COR-L47 (cell line): Measurements from ENCODE around the gene PPP1R15B.

Experiments used
- DNase-seq: peaks from one replicate; lab custom pipeline; 2025; lab: John Stamatoyannopoulos, UW

Gene PPP1R15B

GRCh38 chr1:204411451-204412204 lies at the start of gene PPP1R15B:
Gene PPP1R15B, minus strand, starts transcription at chr1:204411817. Its CDS starts 406 bp downstream, at chr1:204411411.
- DNase-seq, result peak; percentile 99

- no peak for DNase-seq
Observed at GRCh38 chr1:204460346-204460745, 48.7 kb upstream of the PPP1R15B start.

GRCh38 chr1:204459706-204460105 lies 48.1 kb upstream of the PPP1R15B start:
- DNase-seq, result no peak

GRCh38 chr1:204457666-204458065 lies 46.0 kb upstream of the PPP1R15B start:
- no peak for DNase-seq

GRCh38 chr1:204456826-204457442 lies 45.3 kb upstream of the PPP1R15B start:
- no peak for DNase-seq

GRCh38 chr1:204455831-204456145 lies 44.2 kb upstream of the PPP1R15B start:
- no peak for DNase-seq

GRCh38 chr1:204455063-204455830 lies 43.6 kb upstream of the PPP1R15B start:
- no peak for DNase-seq

GRCh38 chr1:204454476-204454875 lies 42.9 kb upstream of the PPP1R15B start:
- no peak for DNase-seq

GRCh38 chr1:204453141-204453772 lies 41.6 kb upstream of the PPP1R15B start:
- peak; percentile 65 for DNase-seq

GRCh38 chr1:204451352-204452124 lies 39.9 kb upstream of the PPP1R15B start:
- DNase-seq, result no peak

GRCh38 chr1:204450461-204451257 lies 39.0 kb upstream of the PPP1R15B start:
- no peak for DNase-seq

- no peak for DNase-seq
Observed at GRCh38 chr1:204449678-204450280, 38.2 kb upstream of the PPP1R15B start.

- DNase-seq, result no peak
Observed at GRCh38 chr1:204448991-204449677, 37.5 kb upstream of the PPP1R15B start.

- no peak for DNase-seq
Observed at GRCh38 chr1:204448344-204448964, 36.8 kb upstream of the PPP1R15B start.

GRCh38 chr1:204447736-204448135 lies 36.1 kb upstream of the PPP1R15B start:
- no peak for DNase-seq

GRCh38 chr1:204447190-204447589 lies 35.6 kb upstream of the PPP1R15B start:
- no peak for DNase-seq

- DNase-seq, result peak; percentile 83
Observed at GRCh38 chr1:204446413-204447111, 34.9 kb upstream of the PPP1R15B start.

- peak; percentile 13 for DNase-seq
Observed at GRCh38 chr1:204445860-204446412, 34.3 kb upstream of the PPP1R15B start.
